HTERT RPE-1 (cell line): Measurements from ENCODE around the gene COMMD9.
"Not testable (repeated sequence)": the region's sequence is repeated elsewhere in the genome, so short reads cannot be mapped to it uniquely, and the experiment has no call there.

Experiments
- in situ Hi-C: fragments of 300-500 bp; cut with MboI; formaldehyde crosslinking; loops from 4 replicates; pipeline ENCODE4 v1.14.3; 2020; ENCODE audit warnings: low sequenced_read_pairs

COMMD9 gene

DNA sequence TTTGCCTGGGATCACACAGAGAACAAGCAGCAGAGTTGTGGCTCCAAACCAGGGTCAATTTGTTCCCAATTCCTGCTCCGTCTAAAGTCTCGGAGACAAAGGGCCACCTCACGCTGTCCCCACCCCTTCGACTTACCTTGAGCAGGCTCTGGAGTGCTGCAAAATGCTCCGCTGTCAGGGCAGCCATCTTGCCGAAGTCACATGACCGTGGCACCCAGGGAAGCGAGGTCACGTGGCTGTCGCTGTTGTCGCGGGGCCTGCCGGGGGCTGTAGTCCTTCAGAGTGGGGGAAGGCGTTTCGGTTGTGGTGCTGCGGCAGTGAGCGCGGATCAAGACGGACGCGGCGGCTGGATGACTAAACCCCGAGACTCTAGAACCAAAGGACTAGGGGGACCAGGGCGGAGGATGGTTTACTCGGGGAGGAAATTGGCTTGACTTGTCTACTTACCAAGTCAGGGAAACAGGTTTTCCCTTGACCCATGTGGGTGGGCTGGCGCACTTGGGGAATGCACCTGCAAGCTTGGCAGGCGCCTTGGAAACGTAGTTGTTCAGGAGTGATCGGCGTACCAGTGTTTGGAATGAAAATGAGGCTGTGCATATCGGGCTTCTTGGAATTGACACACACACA is at the start of gene COMMD9:
Gene COMMD9, minus strand, starts transcription at position 199 of the 627 bp plus-strand sequence. Its CDS starts 12 bp downstream, at position 187.
- in situ Hi-C loops, result no loop called here

DNA sequence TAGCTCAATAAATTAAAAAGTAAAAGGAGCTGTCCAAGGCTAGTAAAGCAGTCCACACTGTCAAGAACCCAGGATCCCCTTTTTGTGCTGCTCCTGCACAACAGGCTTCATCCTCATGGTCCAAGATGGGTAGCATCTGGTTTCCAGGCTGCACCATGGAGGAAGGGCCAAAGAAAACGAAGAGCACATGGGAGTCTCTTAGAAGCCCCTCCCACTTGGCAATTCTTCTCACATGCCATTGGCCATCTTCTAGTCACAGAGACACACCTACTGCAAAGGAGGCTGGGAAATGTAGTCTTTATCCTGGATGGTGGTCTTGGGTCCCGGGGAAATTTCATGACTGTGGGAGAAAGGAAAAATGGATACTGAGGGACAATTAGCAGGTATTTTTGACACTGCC is 44.7 kb upstream of the COMMD9 start:
- in situ Hi-C loops, result no loop called here

DNA sequence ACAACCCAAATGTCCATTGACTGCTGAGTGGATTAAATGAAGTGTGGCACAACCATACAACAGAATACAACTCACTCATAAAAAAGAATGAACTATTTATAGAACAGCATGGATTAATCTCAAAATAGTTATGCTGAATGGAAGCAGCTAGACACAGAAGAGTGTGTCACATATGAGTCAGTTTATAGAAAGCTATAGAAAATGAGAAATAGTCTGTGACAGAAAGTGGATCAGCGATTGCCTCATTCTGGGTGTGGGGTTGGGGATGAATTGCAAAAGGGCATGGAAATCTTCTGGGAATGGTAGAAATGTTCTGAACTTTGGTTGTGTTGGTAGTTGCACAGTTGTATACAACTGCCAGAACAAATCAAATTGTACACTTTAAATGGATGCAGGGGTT is 44.2 kb upstream of the COMMD9 start:
- in situ Hi-C loops, result no loop called here

DNA sequence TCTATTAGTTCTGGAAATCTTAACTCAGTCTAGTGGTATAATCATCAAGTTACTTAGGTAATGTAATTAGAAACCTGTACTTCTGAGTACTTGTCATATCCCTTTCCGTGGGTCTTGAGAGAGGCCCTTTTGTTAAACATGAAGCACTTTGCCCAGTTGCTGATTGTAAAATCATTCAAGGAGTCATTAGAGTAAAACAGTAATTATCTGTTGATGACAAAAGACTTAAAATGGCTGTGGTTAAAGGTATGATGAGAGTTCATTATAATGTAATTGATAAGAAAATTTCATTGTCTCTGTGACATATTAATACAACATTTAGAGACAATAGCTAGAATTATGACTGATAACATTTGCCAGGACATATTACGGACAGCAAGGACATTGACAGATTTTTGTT is 41.2 kb upstream of the COMMD9 start:
- in situ Hi-C loops, result no loop called here

DNA sequence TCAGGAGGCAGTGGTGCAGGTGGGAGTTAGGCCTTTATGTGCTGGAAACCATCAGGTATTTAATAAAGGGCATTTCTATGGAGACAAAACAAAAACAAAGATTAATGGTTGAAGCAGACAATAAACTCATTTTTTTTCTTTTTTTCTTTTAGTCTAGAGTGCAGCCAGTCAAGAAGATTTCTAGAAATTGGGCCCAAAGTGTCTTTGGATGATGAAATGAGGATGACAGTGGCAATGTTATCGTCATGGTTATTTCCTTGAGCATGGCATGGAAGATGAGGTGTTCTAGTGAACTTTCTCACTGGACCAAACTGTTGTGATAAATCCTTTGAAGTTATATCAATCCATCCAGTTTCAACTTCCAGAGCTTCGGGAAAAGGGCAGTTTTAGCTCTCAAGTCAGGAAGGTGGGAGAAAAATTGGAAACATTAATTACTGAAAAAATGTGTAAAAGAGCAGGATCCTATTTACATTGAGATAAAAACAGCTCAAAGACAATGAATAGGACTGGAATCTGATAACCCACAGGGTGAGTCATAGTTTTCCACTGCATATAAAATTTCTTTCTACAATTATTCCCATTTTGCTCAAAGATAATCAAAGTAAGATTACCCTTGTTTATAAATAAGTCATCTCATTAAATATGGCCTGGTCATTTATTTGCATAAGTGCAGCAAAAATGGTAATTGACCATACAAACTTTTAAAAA is 39.9 kb upstream of the COMMD9 start:
- in situ Hi-C loops, result no loop called here

DNA sequence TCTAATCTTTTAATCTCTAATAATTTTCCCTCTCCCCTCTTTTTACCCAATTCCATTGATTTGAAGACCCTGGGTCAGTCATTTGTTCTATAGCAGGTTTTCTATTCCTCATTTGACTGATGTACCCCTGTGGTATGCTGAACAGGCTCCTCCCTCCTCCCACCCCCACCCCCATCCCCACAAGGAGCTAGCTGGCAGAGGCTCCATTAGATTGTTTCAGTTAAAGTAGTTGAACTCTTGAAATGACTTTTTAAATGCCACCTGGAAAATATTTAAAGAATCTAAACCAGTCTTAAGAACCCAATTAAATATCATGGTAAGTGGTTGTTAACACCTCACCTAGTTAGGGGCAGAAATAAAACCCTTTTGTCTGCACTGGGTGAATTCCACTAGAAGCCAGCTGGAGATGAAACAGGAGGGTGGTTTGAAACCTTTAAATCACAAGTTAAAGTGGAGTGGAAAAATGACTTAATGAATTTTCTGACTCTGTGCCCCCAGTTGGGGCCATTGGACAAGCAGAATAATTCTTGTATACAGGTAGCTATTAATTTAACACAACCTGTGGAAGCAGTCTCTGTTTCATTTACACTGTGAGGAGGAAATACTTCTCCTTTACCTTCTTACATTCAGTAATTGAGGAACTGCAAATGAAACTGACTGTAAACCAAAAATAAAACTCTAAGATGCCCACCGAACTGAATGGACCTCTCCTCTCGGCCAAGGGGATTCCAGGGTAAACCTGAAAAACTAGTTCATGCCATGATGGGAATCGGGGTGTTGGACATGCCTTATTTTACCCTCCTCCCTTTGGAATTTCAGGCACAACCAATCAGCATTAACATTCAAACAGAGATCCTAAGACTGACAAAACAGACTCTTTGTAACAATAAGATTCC is 37.5 kb upstream of the COMMD9 start:
- in situ Hi-C loops, result no loop called here

DNA sequence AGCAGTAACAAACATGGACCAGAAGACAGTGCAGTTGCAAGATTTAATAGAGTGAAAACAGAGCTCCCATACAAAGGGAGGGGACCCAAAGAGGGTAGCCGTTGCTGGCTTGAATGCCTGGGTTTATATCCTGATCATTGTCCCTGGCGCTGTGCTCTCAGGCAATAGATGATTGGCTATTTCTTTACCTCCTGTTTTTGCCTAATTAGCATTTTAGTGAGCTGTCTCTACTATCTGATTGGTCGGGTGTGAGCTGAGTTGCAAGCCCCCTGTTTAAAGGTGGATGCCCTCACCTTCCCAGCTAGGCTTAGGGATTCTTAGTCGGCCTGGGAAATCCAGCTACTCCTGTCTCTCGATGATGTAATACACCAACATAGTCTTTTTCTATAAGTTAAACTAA is 36.2 kb upstream of the COMMD9 start:
- in situ Hi-C loops, result not testable (repeated sequence)

DNA sequence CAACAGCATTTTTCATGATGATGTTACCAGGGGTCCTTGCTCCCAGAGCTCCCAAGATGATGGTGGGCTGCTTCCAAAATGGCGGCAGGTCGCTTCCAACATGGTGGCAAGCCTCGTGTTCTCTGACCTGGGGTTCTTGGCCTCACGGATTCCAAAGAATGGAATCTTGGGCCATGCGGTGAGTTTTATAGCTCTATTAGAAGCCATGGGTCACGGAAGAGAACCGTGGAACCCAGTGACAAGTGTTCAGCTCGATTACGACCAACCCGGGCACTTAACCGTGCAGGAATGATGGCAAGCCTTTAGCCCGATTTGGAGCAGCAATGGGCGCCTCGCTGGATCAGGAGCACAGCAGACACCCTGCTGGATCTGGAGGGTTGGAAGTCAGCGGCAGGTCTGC is 35.7 kb upstream of the COMMD9 start:
- in situ Hi-C loops, result not testable (repeated sequence)

DNA sequence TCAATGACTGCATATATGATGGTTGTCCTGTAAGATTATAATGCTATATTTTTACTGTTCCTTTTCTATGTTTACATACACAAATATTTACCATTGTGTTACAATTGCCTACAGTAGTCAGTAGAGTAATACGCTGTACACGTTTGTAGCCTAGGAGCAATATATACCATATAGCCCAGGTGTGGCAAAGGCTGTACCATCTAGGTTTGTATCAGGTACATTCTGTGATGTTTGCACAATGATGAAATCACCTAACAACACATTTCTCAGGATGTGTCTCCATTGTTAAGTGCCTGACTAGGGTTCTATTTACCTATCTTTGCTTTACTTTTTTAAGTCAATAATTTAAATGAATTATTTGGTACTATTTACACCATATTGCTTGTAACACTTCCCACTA is 28.8 kb upstream of the COMMD9 start:
- in situ Hi-C loops, result no loop called here

DNA sequence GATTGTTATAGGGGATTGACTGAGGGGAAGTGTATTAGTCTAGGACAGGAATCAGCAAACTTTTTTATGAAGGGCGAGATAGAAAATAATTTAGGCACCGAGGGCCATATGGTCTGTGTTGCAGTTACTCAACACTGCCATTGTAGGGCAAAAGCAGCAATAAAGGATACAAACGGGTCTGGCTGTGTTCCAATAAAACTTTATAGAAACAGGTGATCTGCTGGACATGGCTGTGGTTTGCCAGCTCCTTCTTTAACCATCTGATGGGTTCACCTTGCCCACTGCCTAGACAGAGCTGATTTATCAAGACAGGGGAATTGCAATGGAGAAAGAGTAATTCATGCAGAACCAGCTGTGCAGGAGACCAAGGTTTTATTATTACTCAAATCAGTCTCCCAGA is 26.8 kb upstream of the COMMD9 start:
- in situ Hi-C loops, result no loop called here

DNA sequence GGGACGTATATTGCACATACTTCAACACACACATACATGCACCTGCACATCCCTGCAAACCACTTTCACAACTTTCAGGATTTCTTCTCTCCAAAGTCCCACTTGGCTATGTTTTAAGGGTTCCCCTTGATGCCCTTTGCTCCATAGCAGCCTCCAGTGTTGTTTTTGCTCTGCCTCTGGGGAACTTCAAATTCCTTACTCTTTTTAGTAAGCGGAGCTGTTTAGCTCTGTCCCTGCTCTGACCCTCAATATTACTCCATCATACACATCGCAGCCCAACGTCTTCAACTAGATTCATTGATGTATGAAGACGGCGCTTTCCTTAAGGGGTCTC is 25.2 kb upstream of the COMMD9 start:
- in situ Hi-C loops, result no loop called here

DNA sequence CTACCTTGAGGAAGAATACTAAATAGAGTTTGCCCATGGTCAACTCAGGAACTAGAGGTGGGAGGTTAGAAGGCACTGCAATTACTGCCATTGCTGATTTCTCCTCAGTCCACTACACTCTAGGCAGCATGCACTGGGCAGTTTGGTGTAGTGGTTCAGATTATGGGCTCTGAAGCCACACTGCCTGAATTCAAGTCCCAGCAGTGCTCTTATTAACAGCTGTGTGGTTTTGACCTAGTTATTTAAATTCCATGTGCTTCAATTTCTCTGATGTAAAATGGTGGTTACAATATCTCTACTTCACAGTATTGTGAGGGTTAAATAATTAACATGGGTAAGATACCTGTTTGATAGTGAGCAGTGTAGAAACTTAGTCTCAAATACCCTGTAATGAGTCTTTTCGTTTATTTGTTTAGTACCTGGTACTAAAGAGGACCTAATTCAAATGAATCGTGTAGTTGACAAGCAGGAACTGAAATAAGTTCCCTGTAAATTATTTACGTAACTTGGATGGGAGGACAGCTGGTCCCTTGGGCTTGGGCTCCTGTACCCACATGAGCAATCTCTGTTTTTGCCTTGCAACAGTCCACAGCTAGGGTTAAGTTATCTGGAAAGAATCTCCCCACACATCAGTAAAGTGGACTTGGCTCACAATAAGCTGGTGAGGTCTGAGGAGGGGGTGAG is 24.7 kb upstream of the COMMD9 start:
- in situ Hi-C loops, result no loop called here

DNA sequence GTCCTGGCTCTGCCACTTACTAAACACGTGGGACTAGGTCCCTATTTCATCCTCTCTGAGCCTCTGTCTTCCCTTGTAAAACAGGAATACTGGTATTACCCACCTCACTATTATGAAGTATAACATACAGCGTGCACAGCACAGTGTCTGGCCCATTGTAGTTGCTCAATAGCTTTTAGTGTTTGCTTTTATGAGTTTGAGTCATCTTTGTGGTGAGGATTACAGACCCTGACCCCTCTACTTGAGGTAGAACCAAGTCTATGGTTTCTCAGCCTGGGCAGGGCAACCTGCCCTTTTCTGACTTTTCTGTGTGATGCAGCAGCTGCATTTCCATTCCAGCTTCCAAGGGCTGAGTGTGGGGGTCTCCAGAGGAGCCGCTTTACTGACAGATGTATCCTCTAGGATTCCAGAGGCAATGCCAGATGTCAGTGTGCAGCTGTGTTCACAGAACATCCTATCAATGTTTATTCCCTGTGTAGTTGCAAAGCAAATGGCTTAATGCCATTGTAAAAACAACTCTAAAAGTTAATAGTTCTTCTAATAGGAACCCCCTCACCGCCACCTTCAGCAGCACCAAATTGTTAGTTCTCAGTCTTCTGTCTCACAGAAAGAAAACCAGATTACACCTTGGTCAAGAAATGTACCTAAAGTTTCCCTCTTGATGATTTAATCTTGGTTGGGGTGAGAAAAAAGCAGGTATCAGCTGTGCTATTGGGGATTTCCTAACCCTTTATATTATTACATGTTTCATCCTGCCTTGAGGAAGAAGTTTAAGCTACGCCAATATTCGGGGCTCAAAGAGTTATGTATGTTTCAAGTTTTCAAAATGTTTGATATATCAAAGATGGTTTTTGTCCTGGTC is 23.6 kb upstream of the COMMD9 start:
- in situ Hi-C loops, result no loop called here

DNA sequence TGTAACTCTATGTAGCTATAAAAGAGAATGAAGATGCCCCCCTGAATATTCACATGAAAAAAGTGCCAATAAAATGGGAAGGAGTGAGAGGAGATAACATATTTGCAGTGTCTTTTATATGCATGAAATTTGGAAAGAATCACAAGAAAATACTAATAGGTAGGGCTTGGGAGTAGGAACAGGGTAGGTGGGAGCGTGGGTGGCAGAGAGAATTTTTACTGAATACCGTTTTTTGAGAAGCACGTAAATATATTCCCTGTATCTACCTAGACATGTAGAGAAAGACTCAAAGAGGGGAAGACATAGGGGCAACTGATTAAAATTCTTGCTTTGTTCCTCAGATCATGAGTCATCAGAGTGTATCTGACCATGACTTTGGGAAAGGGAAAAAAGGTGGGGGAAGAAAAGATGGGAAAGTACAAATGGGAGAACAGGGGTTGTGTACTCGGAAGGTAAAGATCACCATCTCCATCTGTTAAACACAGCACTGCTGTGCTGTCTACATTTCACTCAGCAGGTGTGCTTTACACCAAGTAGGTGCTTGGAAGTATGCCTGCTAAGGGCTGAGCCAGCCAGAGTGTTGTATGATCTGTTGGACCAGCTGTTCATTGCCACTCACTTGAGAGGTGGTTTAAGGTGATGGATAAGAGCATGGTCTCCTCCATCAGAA is 22.8 kb upstream of the COMMD9 start:
- in situ Hi-C loops, result no loop called here

DNA sequence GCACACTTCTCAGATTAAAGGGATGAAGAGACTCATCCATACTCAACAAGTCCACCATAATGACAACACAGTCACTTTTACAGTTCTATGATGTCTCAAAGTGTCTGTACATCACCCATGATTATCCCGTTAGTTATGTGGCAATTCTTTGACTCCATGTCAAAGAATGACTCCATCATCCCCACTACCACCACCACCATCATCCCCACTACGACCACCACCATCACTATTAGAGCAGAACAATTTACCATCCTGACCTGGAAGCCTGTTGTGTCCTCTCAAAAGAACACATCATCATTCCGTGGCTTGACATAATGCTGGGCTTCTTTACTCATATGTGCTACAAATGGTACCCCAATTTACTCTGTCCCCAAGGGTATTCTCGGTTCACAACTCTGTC is 20.6 kb upstream of the COMMD9 start:
- in situ Hi-C loops, result no loop called here

DNA sequence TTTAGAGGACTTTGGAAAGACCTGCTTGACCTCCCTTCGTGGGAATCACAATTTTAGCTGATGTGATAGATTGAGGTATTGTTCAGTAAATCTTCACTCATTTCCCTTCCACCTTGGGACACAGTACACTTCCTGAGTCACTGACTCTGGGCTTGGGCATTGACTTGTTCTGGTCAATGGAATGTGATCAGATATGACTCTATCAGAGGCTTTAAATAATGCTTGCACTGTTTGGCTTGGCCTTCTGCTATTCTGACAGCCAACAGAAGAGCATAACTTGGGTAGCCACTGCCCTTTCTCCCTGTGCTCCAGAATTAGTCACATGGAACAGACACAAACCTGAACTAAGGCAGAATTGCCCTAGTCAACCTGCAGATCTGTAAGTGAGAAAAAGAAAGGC is 19.4 kb upstream of the COMMD9 start:
- in situ Hi-C loops, result no loop called here

DNA sequence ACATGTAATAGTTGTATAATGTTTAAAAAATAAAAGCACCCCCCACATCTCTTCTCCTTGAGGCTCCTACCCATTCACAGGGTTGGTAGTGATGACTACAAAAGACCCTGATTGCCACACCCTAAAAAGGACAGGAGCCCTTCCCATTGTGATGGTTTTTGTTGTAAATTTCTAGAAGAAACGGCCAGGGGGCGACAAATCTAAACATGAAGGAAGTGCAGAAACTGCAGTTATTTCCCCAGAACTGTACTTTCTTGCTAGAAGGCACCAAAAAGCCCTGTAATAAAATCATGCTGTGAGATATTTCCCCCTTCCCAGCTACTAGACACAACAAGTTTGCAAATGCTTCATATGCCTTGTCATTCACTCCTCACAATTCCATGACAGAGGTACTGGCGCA is 17.7 kb upstream of the COMMD9 start:
- in situ Hi-C loops, result no loop called here

DNA sequence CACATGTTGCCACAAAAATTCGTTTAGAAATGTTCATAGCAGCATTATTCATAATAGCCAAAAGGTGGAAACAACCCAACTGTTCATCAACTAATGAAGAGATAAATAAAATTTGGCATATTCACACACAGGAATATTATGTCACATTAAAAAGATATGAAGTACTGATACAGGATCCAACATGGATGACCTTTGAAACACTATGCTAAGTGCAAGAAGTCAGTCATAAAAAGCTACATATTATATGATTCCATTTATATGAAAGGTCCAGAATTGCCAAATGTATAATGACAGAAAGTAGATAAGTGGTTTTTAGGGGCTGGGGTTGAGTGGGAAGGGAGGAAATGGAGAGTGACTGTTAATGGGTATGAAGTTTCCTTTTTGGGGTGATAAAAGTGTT is 15.8 kb upstream of the COMMD9 start:
- in situ Hi-C loops, result no loop called here

DNA sequence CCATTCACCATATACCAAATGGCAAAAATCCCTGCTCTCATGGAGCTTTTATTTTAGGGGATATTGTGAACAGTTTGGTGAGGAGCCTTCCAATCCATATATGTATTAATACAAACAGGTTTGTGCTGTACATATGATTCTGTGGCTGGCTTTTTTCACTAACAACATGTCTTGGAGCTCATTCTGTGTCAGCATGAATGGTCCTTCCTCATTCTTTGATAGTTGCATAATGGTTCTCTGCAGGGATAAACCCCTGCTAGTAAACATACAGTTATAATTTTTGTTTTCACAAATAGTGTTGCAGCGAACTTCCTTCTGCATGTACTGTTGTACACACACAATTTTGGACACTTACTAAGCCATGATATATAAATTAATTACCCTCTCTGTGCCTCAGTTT is 15.1 kb upstream of the COMMD9 start:
- in situ Hi-C loops, result no loop called here

DNA sequence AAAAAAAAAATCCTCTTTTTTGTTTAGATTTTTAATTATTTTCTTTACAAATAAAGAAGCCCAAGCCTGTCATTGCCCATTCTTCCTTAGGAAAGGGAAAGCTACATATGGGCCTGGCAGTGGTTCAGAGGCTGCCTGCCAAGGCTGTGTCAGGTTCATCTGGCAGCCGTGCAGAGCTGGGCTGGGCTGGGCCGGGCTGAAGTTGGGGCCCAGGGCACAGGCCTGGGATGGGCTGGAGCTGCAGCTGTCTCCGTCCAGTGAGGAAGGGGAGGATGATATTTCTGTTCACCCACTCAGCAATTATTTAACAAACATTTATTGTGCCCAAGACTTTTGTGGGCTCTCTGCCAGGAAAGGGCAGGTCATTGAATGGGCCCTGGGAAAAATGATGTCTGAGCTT is 11.4 kb upstream of the COMMD9 start:
- in situ Hi-C loops, result no loop called here
